Gastroesophageal sphincter (tissue), 4 donors: ENCODE measurements around the gene C19orf25. TPM values are rescaled to one million over a fixed set of nuclear protein-coding genes. Genes with fewer than 3 reads are reported as not detected.

Experiments
- ATAC-seq: fragments of 150-250 bp; one replicate; pipeline ENCODE4 v1.9.1; 2016; ENCODE audit warnings: mild to moderate bottlenecking, moderate library complexity
- H3K27ac ChIP-seq, 4 donors: fragments of 200-600 bp; sonication (generic) in 3 of 4; 1 replicate in 3 of 4; 2 replicates in 1 of 4; pipeline ENCODE4 v1.5.1; 2016 to 2019
- H3K27me3 ChIP-seq: fragments of 200-600 bp; sonication (generic); one replicate; pipeline ENCODE4 v1.5.1; 2019
- H3K36me3 ChIP-seq, 2 donors: fragments of 200-600 bp; sonication (generic); one replicate each; pipeline ENCODE4 v1.5.1; 2019; ENCODE audit warnings: control low read depth in 1 of 2
- H3K4me1 ChIP-seq, 3 donors: fragments of 200-600 bp; sonication (generic); 1 replicate in 2 of 3; 2 replicates in 1 of 3; pipeline ENCODE4 v1.5.1; 2016 to 2019; ENCODE audit warnings: control low read depth in 2 of 3
- H3K4me3 ChIP-seq, 2 donors: fragments of 200-600 bp; sonication (generic); one replicate each; pipeline ENCODE4 v1.5.1; 2019; ENCODE audit warnings: mild to moderate bottlenecking in 1 of 2, moderate library complexity in 1 of 2
- H3K9me3 ChIP-seq, 3 donors: fragments of 200-600 bp; sonication (generic); one replicate each; pipeline ENCODE4 v1.5.1; 2017 to 2019; ENCODE audit warnings: control low read depth in 2 of 3
- CTCF ChIP-seq, 4 experiments: fragments of 200-600 bp in 2 of 4; fragments of 450-650 bp in 2 of 4; sonication (generic) in 1 of 4; IDR thresholded peaks; one replicate each; pipeline ENCODE4 v1.5.1; 2017 to 2019; ENCODE audit warnings: antibody characterized with exemption in 4 of 4, mild to moderate bottlenecking in 2 of 4, moderate library complexity in 2 of 4
- EP300 ChIP-seq: sonication (generic); formaldehyde crosslinking; IDR thresholded peaks from one replicate; pipeline ENCODE4 v1.6.1; 2017; ENCODE audit warnings: antibody characterized with exemption, mild to moderate bottlenecking
- POLR2A ChIP-seq, 2 donors: fragments of 450-650 bp; IDR thresholded peaks; one replicate each; pipeline ENCODE4 v1.6.1; 2017; ENCODE audit warnings: antibody characterized with exemption in 2 of 2, mild to moderate bottlenecking in 2 of 2, moderate library complexity in 1 of 2
- POLR2AphosphoS5 ChIP-seq: sonication (generic); formaldehyde crosslinking; IDR thresholded peaks from one replicate; pipeline ENCODE4 v1.6.1; 2017; ENCODE audit warnings: antibody characterized with exemption
- WGBS, 2 donors: methylation state at CpG; one replicate each; pipeline ENCODE4 v1.1.5; 2018; ENCODE audit warnings: low coverage in 1 of 2; 5-methylcytosine and 5-hydroxymethylcytosine counted together
- total RNA-seq, 4 donors: library from RNA; depleted of rRNA; stranded (reverse); fragments of >200 nt; gene quantifications; one replicate each; pipeline ENCODE4 v1.1.0, GENCODE V29; 2016

Gene C19orf25
- total RNA-seq, 4 donors from 2014 or later, result 20.6 to 40.0 (median 28.2) TPM

GRCh38 chr19:1425902-1426301 is 53.1 kb downstream of the C19orf25 start:
- no peak for ATAC-seq
- Histone ChIP-seq H3K4me3 (no peak overlapping the region), H3K9me3 (no peaks in the 10 kb centered on the region), H3K27ac (no peak overlapping the region), H3K27me3 (no peaks in the 10 kb centered on the region), H3K4me1 (no peaks in the 10 kb centered on the region), H3K36me3 (peaks cover 0 to 100% of the 10 kb centered on the region in 2 donors)
- WGBS, 2 donors, result 80 to 94% methylated on average over 1 to 3 of the region's 14 CpGs
- no peak for TF ChIP-seq EP300
- no peak for TF ChIP-seq CTCF (IDR thresholded peaks at IDR 0.05)
- TF ChIP-seq POLR2AphosphoS5, result no peak
- TF ChIP-seq POLR2A (IDR thresholded peaks at IDR 0.05), result no peak

GRCh38 chr19:1425102-1425837 is 53.7 kb downstream of the C19orf25 start:
- no peaks in the 10 kb centered on the region for H3K9me3 ChIP-seq
- peaks cover 0 to 100% of the 10 kb centered on the region in 2 donors for H3K36me3 ChIP-seq
- no peak for ATAC-seq
- no peaks in the 10 kb centered on the region for H3K4me1 ChIP-seq
- WGBS, 2 donors, result 75 to 77% methylated on average over 10 to 13 of the region's 33 CpGs
- TF ChIP-seq POLR2AphosphoS5, result no peak
- TF ChIP-seq CTCF (IDR thresholded peaks at IDR 0.05), result no peak
- H3K27me3 ChIP-seq, result no peaks in the 10 kb centered on the region
- H3K4me3 ChIP-seq, result no peak overlapping the region
- H3K27ac ChIP-seq, result no peak overlapping the region

GRCh38 chr19:1424192-1424955 is 54.6 kb downstream of the C19orf25 start:
- ATAC-seq, result no peak
- H3K27me3 ChIP-seq, result no peaks in the 10 kb centered on the region
- H3K9me3 ChIP-seq, result no peaks in the 10 kb centered on the region
- peaks cover 0 to 2% (median 0%) of the 10 kb centered on the region in 3 donors for H3K4me1 ChIP-seq
- no peak overlapping the region for H3K27ac ChIP-seq
- H3K36me3 ChIP-seq, result peaks cover 0 to 100% of the 10 kb centered on the region in 2 donors
- no peak overlapping the region for H3K4me3 ChIP-seq
- 76 to 85% methylated on average over 14 to 25 of the region's 42 CpGs for WGBS, 2 donors
- TF ChIP-seq POLR2A (IDR thresholded peaks at IDR 0.05), result no peak
- no peak for TF ChIP-seq EP300
- no peak for TF ChIP-seq CTCF (IDR thresholded peaks at IDR 0.05)
- no peak for TF ChIP-seq POLR2AphosphoS5

- Histone ChIP-seq H3K27ac (no peak overlapping the region), H3K27me3 (no peaks in the 10 kb centered on the region), H3K4me3 (no peak overlapping the region), H3K36me3 (peaks cover 0 to 100% of the 10 kb centered on the region in 2 donors), H3K9me3 (no peaks in the 10 kb centered on the region), H3K4me1 (peaks cover 0 to 10% (median 0%) of the 10 kb centered on the region in 3 donors)
- ATAC-seq, result no peak
- no peak for TF ChIP-seq POLR2AphosphoS5
- no peak for TF ChIP-seq EP300
- TF ChIP-seq CTCF (IDR thresholded peaks at IDR 0.05), result no peak
- TF ChIP-seq POLR2A (IDR thresholded peaks at IDR 0.05), result no peak
- 85 to 88% methylated on average over 12 to 16 of the region's 40 CpGs for WGBS, 2 donors
These were observed 55.4 kb downstream of the C19orf25 start for GRCh38 chr19:1423436-1424191.

Other genes with a start within 250 kb of the C19orf25 start
- gene CBARP, start 241.2 kb downstream of the C19orf25 start, total RNA-seq, result under 1 TPM in 3 of 4 donors, not detected in 1; 0.13 to 0.73 (median 0.49) TPM
- 100 to 1,000 TPM in 1 of 4 donors, 10 to 100 TPM in 3; 62.3 to 116 (median 84.1) TPM for gene ATP5F1D, start 237.5 kb downstream of the C19orf25 start, total RNA-seq
- gene MIDN, start 230.6 kb downstream of the C19orf25 start, total RNA-seq, result 10 to 100 TPM; 20.0 to 40.1 (median 24.2) TPM
- gene CIRBP, start 209.9 kb downstream of the C19orf25 start, total RNA-seq, result 100 to 1,000 TPM; 350 to 708 (median 559) TPM
- 10 to 100 TPM; 14.2 to 42.2 (median 21.8) TPM for gene FAM174C, start 203.7 kb downstream of the C19orf25 start, total RNA-seq
- gene EFNA2, start 193.3 kb downstream of the C19orf25 start, total RNA-seq, result not detected
- gene NDUFS7, start 95.3 kb downstream of the C19orf25 start, total RNA-seq, result 100 to 1,000 TPM in 1 of 4 donors, 10 to 100 TPM in 3; 77.7 to 106 (median 86.1) TPM
- gene GAMT, start 77.7 kb downstream of the C19orf25 start, total RNA-seq, result 10 to 100 TPM; 10.4 to 14.7 (median 10.9) TPM
- 10 to 100 TPM; 45.3 to 75.4 (median 64.0) TPM for gene DAZAP1, start 71.6 kb downstream of the C19orf25 start, total RNA-seq
- gene RPS15, start 40.8 kb downstream of the C19orf25 start, total RNA-seq, result 1,000 to 10,000 TPM; 1,291 to 3,466 (median 2,344) TPM
- 1 to 10 TPM in 1 of 4 donors, under 1 TPM in 3; 0.02 to 1.2 (median 0.35) TPM for gene APC2, start 29.1 kb downstream of the C19orf25 start, total RNA-seq
- 1 to 10 TPM in 3 of 4 donors, under 1 TPM in 1; 0.94 to 2.2 (median 2.0) TPM for gene PCSK4, start 11.1 kb upstream of the C19orf25 start, total RNA-seq
- under 1 TPM in 3 of 4 donors, not detected in 1; 0.32 to 0.96 (median 0.40) TPM for gene REEP6, start 12.0 kb upstream of the C19orf25 start, total RNA-seq
- 1 to 10 TPM; 1.3 to 9.7 (median 3.6) TPM for gene ADAMTSL5, start 33.8 kb upstream of the C19orf25 start, total RNA-seq
- under 1 TPM in 1 of 4 donors, not detected in 3; 0.15 TPM for gene PLK5, start 44.9 kb upstream of the C19orf25 start, total RNA-seq
- gene MEX3D, start 89.1 kb upstream of the C19orf25 start, total RNA-seq, result 10 to 100 TPM; 18.8 to 47.8 (median 28.7) TPM
- gene MBD3, start 113.7 kb upstream of the C19orf25 start, total RNA-seq, result 100 to 1,000 TPM in 1 of 4 donors, 10 to 100 TPM in 3; 80.3 to 159 (median 95.7) TPM
- gene UQCR11, start 126.2 kb upstream of the C19orf25 start, total RNA-seq, result 100 to 1,000 TPM in 1 of 4 donors, 10 to 100 TPM in 3; 78.2 to 102 (median 92.4) TPM
- gene TCF3, start 173.4 kb upstream of the C19orf25 start, total RNA-seq, result 10 to 100 TPM; 21.2 to 62.0 (median 39.6) TPM